Activated naive CD4-positive, alpha-beta T cell treated with anti-CD3 and anti-CD28 coated beads for 36 hours (primary cell): Measurements from ENCODE around the gene JMJD6. TPM values are rescaled to one million over a fixed set of nuclear protein-coding genes. Genes with fewer than 3 reads are reported as not detected.
"Not testable (repeated sequence)": the region's sequence is repeated elsewhere in the genome, so short reads cannot be mapped to it uniquely, and the experiment has no call there.

Experiments
- CTCF ChIA-PET: fragments of 350-600 bp; sonication (Branson Sonifier 250); formaldehyde crosslinking; loops from one replicate; lab custom pipeline; 2021; ENCODE audit warnings: antibody characterized with exemption; lab: Charles Lee
- DNase-seq: peaks from one replicate; pipeline ENCODE4 v3.0.0-alpha.2; 2020
- H3K27ac Mint-ChIP-seq: one replicate; pipeline ENCODE4 v1.8.0; 2021; ENCODE audit warnings: mild to moderate bottlenecking, mixed read lengths
- H3K27me3 Mint-ChIP-seq: one replicate; pipeline ENCODE4 v1.8.0; 2021; ENCODE audit warnings: low read depth, mixed read lengths
- H3K36me3 Mint-ChIP-seq: one replicate; pipeline ENCODE4 v1.8.0; 2021; ENCODE audit warnings: low read depth, mixed read lengths
- H3K4me1 Mint-ChIP-seq: one replicate; pipeline ENCODE4 v1.8.0; 2021; ENCODE audit warnings: low read depth, mixed read lengths
- H3K4me3 Mint-ChIP-seq: one replicate; pipeline ENCODE4 v1.8.0; 2021; ENCODE audit warnings: mild to moderate bottlenecking, moderate library complexity, mixed read lengths
- H3K9me3 Mint-ChIP-seq: one replicate; pipeline ENCODE4 v1.8.0; 2021; ENCODE audit warnings: mixed read lengths
- intact Hi-C: fragments of 100-400 bp; cut with micrococcal nuclease; formaldehyde crosslinking; loops from one replicate; pipeline ENCODE4 v1.15.1; 2023
- total RNA-seq, 2 experiments: library from RNA; stranded (reverse); gene quantifications; one replicate each; pipeline ENCODE4 v1.2.3, GENCODE V29; 2021

JMJD6 gene
- total RNA-seq, 2 experiments from 2014 or later, result 33.0 to 33.6 TPM

- H3K36me3 Mint-ChIP-seq, result peaks cover 50% of the 10 kb centered on the region
- no peaks in the 10 kb centered on the region for H3K9me3 Mint-ChIP-seq
- no peak for DNase-seq
- H3K4me3 Mint-ChIP-seq, result peak overlapping the region; percentile 94
- CTCF ChIA-PET, result interaction anchor here (0.6 to 0.7 kb wide), 2 partner anchors 18 to 420 kb away, joined by 4 to 5 read pairs; no protein-coding TSS in a partner anchor
- intact Hi-C loops, result loop anchor here (2.0 to 5.0 kb wide), 6 partner anchors 45 to 717 kb away; partner anchors contain the start of genes SEC14L1 and UBALD2
- peaks cover 47% of the 10 kb centered on the region for H3K4me1 Mint-ChIP-seq
- no peaks in the 10 kb centered on the region for H3K27me3 Mint-ChIP-seq
- peak overlapping the region; percentile 98 for H3K27ac Mint-ChIP-seq
These were observed 9.4 kb upstream of the JMJD6 start for GRCh38 chr17:76735586-76736348.

- H3K4me3 Mint-ChIP-seq, result peak overlapping the region; percentile 94
- H3K4me1 Mint-ChIP-seq, result peaks cover 51% of the 10 kb centered on the region
- peaks cover 52% of the 10 kb centered on the region for H3K36me3 Mint-ChIP-seq
- H3K27ac Mint-ChIP-seq, result peak overlapping the region; percentile 98
- CTCF ChIA-PET, result interaction anchor here (0.7 kb wide), 1 partner anchor 421 kb away, joined by 4 read pairs; no protein-coding TSS in a partner anchor
- H3K27me3 Mint-ChIP-seq, result no peaks in the 10 kb centered on the region
- peak; percentile 14 for DNase-seq
- H3K9me3 Mint-ChIP-seq, result no peaks in the 10 kb centered on the region
- intact Hi-C loops, result loop anchor here (2.0 to 5.0 kb wide), 4 partner anchors 46 to 717 kb away; partner anchors contain the start of gene UBALD2
These were observed 8.6 kb upstream of the JMJD6 start for GRCh38 chr17:76735006-76735405.

- CTCF ChIA-PET, result no interaction called here
- intact Hi-C loops, result loop anchor here (2.0 kb wide), 1 partner anchor 47 kb away; no protein-coding TSS in a partner anchor
- H3K36me3 Mint-ChIP-seq, result peaks cover 58% of the 10 kb centered on the region
- H3K27ac Mint-ChIP-seq, result peak overlapping the region; percentile 98
- peak overlapping the region; percentile 94 for H3K4me3 Mint-ChIP-seq
- DNase-seq, result peak; percentile 50
- no peaks in the 10 kb centered on the region for H3K27me3 Mint-ChIP-seq
- no peaks in the 10 kb centered on the region for H3K9me3 Mint-ChIP-seq
- peaks cover 55% of the 10 kb centered on the region for H3K4me1 Mint-ChIP-seq
These were observed 7.9 kb upstream of the JMJD6 start for GRCh38 chr17:76734080-76734840.

- H3K36me3 Mint-ChIP-seq, result peaks cover 63% of the 10 kb centered on the region
- H3K4me3 Mint-ChIP-seq, result peak overlapping the region; percentile 94
- CTCF ChIA-PET, result no interaction called here
These were observed 7.2 kb upstream of the JMJD6 start for GRCh38 chr17:76733618-76733957.

GRCh38 chr17:76732734-76733617, 6.6 kb upstream of the JMJD6 start:
- Mint-ChIP-seq H3K9me3 (no peaks in the 10 kb centered on the region), H3K36me3 (peaks cover 64% of the 10 kb centered on the region), H3K4me1 (peaks cover 57% of the 10 kb centered on the region), H3K27ac (peak overlapping the region; percentile 98), H3K4me3 (peak overlapping the region; percentile 94), H3K27me3 (no peaks in the 10 kb centered on the region)
- CTCF ChIA-PET, result interaction anchor here (0.7 kb wide), 1 partner anchor 209 kb away, joined by 3 read pairs; no protein-coding TSS in a partner anchor
- intact Hi-C loops, result no loop called here
- no peak for DNase-seq

More at GRCh38 chr17:76733618-76733957, 7.2 kb upstream of the JMJD6 start:
- H3K27me3 Mint-ChIP-seq, result no peaks in the 10 kb centered on the region
- intact Hi-C loops, result no loop called here
- no peak for DNase-seq
- no peaks in the 10 kb centered on the region for H3K9me3 Mint-ChIP-seq
- peak overlapping the region; percentile 98 for H3K27ac Mint-ChIP-seq
- H3K4me1 Mint-ChIP-seq, result peaks cover 57% of the 10 kb centered on the region

- H3K4me3 Mint-ChIP-seq, H3K9me3 Mint-ChIP-seq, H3K27me3 Mint-ChIP-seq, intact Hi-C loops, DNase-seq: not testable (repeated sequence)
- Mint-ChIP-seq H3K27ac (peak overlapping the region; percentile 98), H3K4me1 (peaks cover 61% of the 10 kb centered on the region), H3K36me3 (peaks cover 64% of the 10 kb centered on the region)
- CTCF ChIA-PET, result interaction anchor here (0.6 to 1.2 kb wide), 5 partner anchors 16 to 550 kb away, joined by 3 read pairs; no protein-coding TSS in a partner anchor
These were observed 5.7 kb upstream of the JMJD6 start for GRCh38 chr17:76731800-76732733.

GRCh38 chr17:76727745-76728456, 1.5 kb upstream of the JMJD6 start:
- DNase-seq, result peak; percentile 25
- Mint-ChIP-seq H3K27me3 (no peaks in the 10 kb centered on the region), H3K4me1 (peaks cover 72% of the 10 kb centered on the region), H3K27ac (peak overlapping the region; percentile 93), H3K36me3 (peaks cover 55% of the 10 kb centered on the region), H3K4me3 (peak overlapping the region; percentile 96), H3K9me3 (no peaks in the 10 kb centered on the region)
- intact Hi-C loops, result loop anchor here (1.0 to 5.0 kb wide), 5 partner anchors 45 to 413 kb away; partner anchors contain the start of gene SEC14L1
- CTCF ChIA-PET, result interaction anchor here (0.5 to 1.4 kb wide), 6 partner anchors 14 to 340 kb away, joined by 3 to 7 read pairs (median 4); no protein-coding TSS in a partner anchor

GRCh38 chr17:76726776-76727718, 641 bp upstream of the JMJD6 start, which contains the start of gene METTL23:
Gene METTL23, plus strand, starts transcription at chr17:76726839. Its CDS starts 2,872 bp downstream, at chr17:76729711.
- Mint-ChIP-seq H3K27ac (peak within 1 kb of the TSS; percentile 93), H3K4me1 (peaks cover 67% of the 10 kb centered on the region), H3K9me3 (no peaks in the 10 kb centered on the region), H3K4me3 (peak within 1 kb of the TSS; percentile 96), H3K27me3 (no peaks in the 10 kb centered on the region), H3K36me3 (peaks cover 53% of the 10 kb centered on the region)
- intact Hi-C loops, result loop anchor here (1.0 to 5.0 kb wide), 8 partner anchors 10 to 414 kb away; partner anchors contain the start of genes SEC14L1 and SRSF2
- peak; percentile 89 for DNase-seq
- CTCF ChIA-PET, result interaction anchor here (0.7 to 1.4 kb wide), 7 partner anchors 12 to 340 kb away, joined by 3 to 7 read pairs (median 3); no protein-coding TSS in a partner anchor

- Mint-ChIP-seq H3K27me3 (no peaks in the 10 kb centered on the region), H3K4me3 (peak overlapping the region; percentile 96), H3K4me1 (peaks cover 64% of the 10 kb centered on the region), H3K27ac (peak overlapping the region; percentile 78), H3K36me3 (peaks cover 59% of the 10 kb centered on the region), H3K9me3 (no peaks in the 10 kb centered on the region)
- peak; percentile 81 for DNase-seq
- CTCF ChIA-PET, result interaction anchor here (0.7 to 2.9 kb wide), 5 partner anchors 11 to 166 kb away, joined by 3 to 25 read pairs (median 3); no protein-coding TSS in a partner anchor
- intact Hi-C loops, result loop anchor here (1.0 to 5.0 kb wide), 7 partner anchors 12 to 415 kb away; partner anchors contain the start of genes SEC14L1 and SRSF2
These were observed 701 bp downstream of the JMJD6 start for GRCh38 chr17:76725580-76726230.
